Measurements from ENCODE around the gene WWC2.

DNA sequence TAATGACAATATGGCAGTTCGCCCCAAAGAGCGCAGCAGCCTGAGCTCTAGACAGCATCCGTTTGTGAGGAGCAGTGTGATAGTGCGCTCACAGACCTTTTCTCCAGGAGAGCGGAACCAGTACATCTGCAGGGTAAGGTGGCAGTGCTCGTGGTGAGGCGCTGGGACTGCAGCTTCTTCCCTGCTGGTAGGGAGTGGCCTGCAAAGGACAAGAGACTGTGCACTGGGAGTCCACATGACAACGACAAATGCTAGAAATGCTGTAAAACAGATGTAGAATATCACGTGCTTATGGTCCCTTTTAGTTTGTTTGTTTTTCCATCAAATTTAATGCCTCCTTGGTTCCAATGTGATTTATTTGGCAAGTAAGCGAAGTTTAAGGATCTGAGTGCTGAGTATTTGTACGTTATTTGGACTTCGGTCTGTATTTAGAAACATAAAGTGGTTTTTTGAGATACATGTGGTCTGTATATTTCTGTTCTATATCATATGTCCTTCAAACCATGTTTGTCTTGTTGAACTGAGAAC is 185.3 kb downstream of the WWC2 start:
- no peak for TF ChIP-seq ZNF830 (tag by site-specific recombination; IDR thresholded peaks at IDR 0.05; ENCODE audit: low read depth)
- TF ChIP-seq CTCF (tag by site-specific recombination; IDR thresholded peaks at IDR 0.05), result no peak
- no peak for TF ChIP-seq ZNF621 (tag by site-specific recombination; IDR thresholded peaks at IDR 0.05)
- TF ChIP-seq ZBTB49 (tag by site-specific recombination; IDR thresholded peaks at IDR 0.05; ENCODE audit: low read depth), result no peak
- TF ChIP-seq ZNF274 (IDR thresholded peaks at IDR 0.05; ENCODE audit: low read length), result no peak
- no peak for TF ChIP-seq ZNF274 (tag by site-specific recombination; IDR thresholded peaks at IDR 0.05; ENCODE audit: borderline replicate concordance)
- no peak for TF ChIP-seq SP2 (tag by site-specific recombination; IDR thresholded peaks at IDR 0.05)
- TF ChIP-seq ZNF561 (tag by site-specific recombination; IDR thresholded peaks at IDR 0.05; ENCODE audit: borderline replicate concordance), result no peak
- TF ChIP-seq, protein P1, sequence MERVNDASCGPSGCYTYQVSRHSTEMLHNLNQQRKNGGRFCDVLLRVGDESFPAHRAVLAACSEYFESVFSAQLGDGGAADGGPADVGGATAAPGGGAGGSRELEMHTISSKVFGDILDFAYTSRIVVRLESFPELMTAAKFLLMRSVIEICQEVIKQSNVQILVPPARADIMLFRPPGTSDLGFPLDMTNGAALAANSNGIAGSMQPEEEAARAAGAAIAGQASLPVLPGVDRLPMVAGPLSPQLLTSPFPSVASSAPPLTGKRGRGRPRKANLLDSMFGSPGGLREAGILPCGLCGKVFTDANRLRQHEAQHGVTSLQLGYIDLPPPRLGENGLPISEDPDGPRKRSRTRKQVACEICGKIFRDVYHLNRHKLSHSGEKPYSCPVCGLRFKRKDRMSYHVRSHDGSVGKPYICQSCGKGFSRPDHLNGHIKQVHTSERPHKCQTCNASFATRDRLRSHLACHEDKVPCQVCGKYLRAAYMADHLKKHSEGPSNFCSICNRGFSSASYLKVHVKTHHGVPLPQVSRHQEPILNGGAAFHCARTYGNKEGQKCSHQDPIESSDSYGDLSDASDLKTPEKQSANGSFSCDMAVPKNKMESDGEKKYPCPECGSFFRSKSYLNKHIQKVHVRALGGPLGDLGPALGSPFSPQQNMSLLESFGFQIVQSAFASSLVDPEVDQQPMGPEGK (tag by site-specific recombination; IDR thresholded peaks at IDR 0.05), result no peak
- no peak for TF ChIP-seq ZNF776 (tag by site-specific recombination; IDR thresholded peaks at IDR 0.05; ENCODE audit: borderline replicate concordance)
